AG04450 (cell line): ENCODE results near the gene TRIM14. TPM values are rescaled to one million over a fixed set of nuclear protein-coding genes. Genes with fewer than 3 reads are reported as not detected.

Experiments used
- CTCF ChIA-PET: fragments of 300-600, 350-600 bp; formaldehyde crosslinking; extraction: SDS; loops from one replicate; lab custom pipeline; 2022; ENCODE audit warnings: antibody characterized with exemption, inconsistent platforms; lab: Charles Lee
- POLR2A ChIA-PET: fragments of 350-600 bp; formaldehyde crosslinking; extraction: SDS; loops from one replicate; lab custom pipeline; 2021; ENCODE audit warnings: antibody characterized with exemption, inconsistent platforms; lab: Yijun Ruan, JAX
- DNase-seq: peaks from one replicate; pipeline ENCODE4 v3.0.0-alpha.2; 2011; ENCODE audit warnings: low read depth, low spot score
- H3K27ac ChIP-seq: one replicate; pipeline ENCODE4 v1.5.1; 2012; ENCODE audit warnings: low read depth, low read length, control low read depth
- H3K27me3 ChIP-seq: one replicate; pipeline ENCODE4 v1.6.0; 2012; ENCODE audit warnings: low read length; ENCODE audit not compliant: control insufficient read depth, insufficient read depth
- H3K4me3 ChIP-seq: 2 replicates; pipeline ENCODE4 v1.5.1; 2011; ENCODE audit warnings: mild to moderate bottlenecking, low read depth, low read length, control low read depth
- H3K9me3 ChIP-seq: 2 replicates; pipeline ENCODE4 v1.5.1; 2012; ENCODE audit warnings: low read length; ENCODE audit not compliant: control insufficient read depth, insufficient read depth
- CTCF ChIP-seq: IDR thresholded peaks from 2 replicates; pipeline ENCODE4 v1.5.1; 2011; ENCODE audit warnings: low read depth, low read length, control low read depth, inconsistent platforms
- polyA plus RNA-seq: library from polyadenylated mRNA; depleted of rRNA; stranded (reverse); fragments of >200 nt; gene quantifications from 2 replicates; pipeline ENCODE4 v1.2.3, GENCODE V29; 2011

The TRIM14 gene
- polyA plus RNA-seq, 1 experiment = 8.3 TPM

GRCh38 chr9:98085058-98085457, 34.0 kb downstream of the TRIM14 start:
- ChIA-PET CTCF (interaction anchor here (2.2 kb wide), 1 partner anchor 11 kb away, joined by 8 read pairs; no protein-coding TSS in a partner anchor), POLR2A (interaction anchor here (1.1 kb wide), 1 partner anchor 27 kb away, joined by 5 read pairs; no protein-coding TSS in a partner anchor)
- no peaks in the 10 kb centered on the region; the same call in 1 of the 2 replicates for H3K9me3 ChIP-seq
- no peak overlapping the region for H3K4me3 ChIP-seq
- H3K27ac ChIP-seq = no peak overlapping the region
- H3K27me3 ChIP-seq = no peaks in the 10 kb centered on the region
- TF ChIP-seq CTCF = no peak
- no peak for DNase-seq

GRCh38 chr9:98084396-98084795, 34.6 kb downstream of the TRIM14 start:
- H3K9me3 ChIP-seq = no peaks in the 10 kb centered on the region; the same call in 1 of the 2 replicates
- DNase-seq = no peak
- CTCF ChIA-PET = interaction anchor here (2.2 kb wide), 1 partner anchor 11 kb away, joined by 8 read pairs; no protein-coding TSS in a partner anchor
- H3K4me3 ChIP-seq = no peak overlapping the region
- no peak for TF ChIP-seq CTCF
- no peak overlapping the region for H3K27ac ChIP-seq
- no peaks in the 10 kb centered on the region for H3K27me3 ChIP-seq
- POLR2A ChIA-PET = no interaction called here

GRCh38 chr9:98083566-98084183, 35.3 kb downstream of the TRIM14 start:
- CTCF ChIA-PET = interaction anchor here (2.2 kb wide), 1 partner anchor 10 kb away, joined by 8 read pairs; no protein-coding TSS in a partner anchor
- no peak for TF ChIP-seq CTCF
- POLR2A ChIA-PET = no interaction called here

GRCh38 chr9:98083061-98083501, 35.9 kb downstream of the TRIM14 start:
- no peak for TF ChIP-seq CTCF
- CTCF ChIA-PET = interaction anchor here (1.4 kb wide), 1 partner anchor 9 kb away, joined by 6 read pairs; no protein-coding TSS in a partner anchor
- Histone ChIP-seq H3K9me3 (no peaks in the 10 kb centered on the region; the same call in 1 of the 2 replicates), H3K4me3 (no peak overlapping the region), H3K27ac (peak overlapping the region; percentile 31), H3K27me3 (no peaks in the 10 kb centered on the region)
- DNase-seq = no peak
- POLR2A ChIA-PET = no interaction called here

More at GRCh38 chr9:98083566-98084183, 35.3 kb downstream of the TRIM14 start:
- Histone ChIP-seq H3K27ac (no peak overlapping the region), H3K27me3 (no peaks in the 10 kb centered on the region), H3K9me3 (no peaks in the 10 kb centered on the region; the same call in 1 of the 2 replicates), H3K4me3 (no peak overlapping the region)
- DNase-seq = no peak
